Pancreas (tissue), 10 donors: ENCODE measurements around the gene TLX2. TPM values are rescaled to one million over a fixed set of nuclear protein-coding genes. Genes with fewer than 3 reads are reported as not detected.

Experiments used
- ATAC-seq, 4 donors: fragments of 200-7000 bp; cut with Tn5 transposase; one replicate each; pipeline versions ENCODE4 v1.8.0 to v1.9.1; 2020; ENCODE audit warnings: mild to moderate bottlenecking in 4 of 4, moderate library complexity in 4 of 4
- DNase-seq, 6 donors: peaks; one replicate each; pipeline ENCODE4 v3.0.0-alpha.2; 2020
- FAIRE-seq: peaks from 2 replicates; lab custom pipeline; 2012; peaks lifted over from hg19 to GRCh38; lab: Jason Lieb, UNC
- H3K27ac ChIP-seq, 4 donors: fragments of 200-600 bp; sonication (generic); 1 replicate in 3 of 4; 2 replicates in 1 of 4; pipeline versions ENCODE4 v1.5.0 to v1.8.0; 2020
- H3K27me3 ChIP-seq, 4 donors: fragments of 200-600 bp; one replicate each; pipeline ENCODE4 v1.8.0; 2021
- H3K36me3 ChIP-seq, 3 donors: fragments of 200-600 bp; sonication (generic) in 1 of 3; one replicate each; pipeline versions ENCODE4 v1.5.0 to v1.8.0; 2020 to 2021
- H3K4me1 ChIP-seq, 3 donors: fragments of 200-600 bp; one replicate each; pipeline ENCODE4 v1.8.0; 2021
- H3K4me3 ChIP-seq, 4 donors: fragments of 200-600 bp; sonication (generic) in 2 of 4; one replicate each; pipeline versions ENCODE4 v1.5.0 to v1.8.0; 2020 to 2021
- H3K9me3 ChIP-seq, 4 donors: fragments of 200-600 bp; one replicate each; pipeline ENCODE4 v1.8.0; 2021
- CTCF ChIP-seq, 4 donors: fragments of 200-600 bp; sonication (generic) in 3 of 4; IDR thresholded peaks; one replicate each; pipeline versions ENCODE4 v1.5.0 to v1.8.0; 2021; ENCODE audit warnings: antibody characterized with exemption in 4 of 4
- WGBS, 2 donors: extraction: QIAGEN DNeasy Blood & Tissue Kit; methylation state at CpG; one replicate each; pipeline ENCODE4 v1.1.7; 2013; 5-methylcytosine and 5-hydroxymethylcytosine counted together
- intact Hi-C, 3 donors: fragments of 100-400 bp; cut with DNase I; formaldehyde crosslinking; loops; one replicate each; pipeline versions ENCODE4 v1.11.1 to v1.14.2; 2022
- polyA plus RNA-seq, 2 donors: library from polyadenylated mRNA; stranded (reverse); fragments of 200-250 nt; gene quantifications; one replicate each; pipeline ENCODE4 v1.2.3, GENCODE V29; 2013
- total RNA-seq, 6 donors: library from RNA; stranded (reverse); fragmentation: NEBNext Ultra II Directional in 4 of 6; extraction: Animal tissue kit (Norgen Biotek cat#: 25700) in 4 of 6; gene quantifications; one replicate each; pipeline versions ENCODE4 v1.2.1 to v1.2.4, GENCODE V29; 2021 to 2023
- donor health status: healthy with polysubstance abuse.
- donor health status: DM: no; HTN: no; CAD: no; lungs with moderate emphysema.
- donor health status: DM: no; HTN: no; CAD: no.
- donor health status: control.
- donor health status: control.
- donor health status: Bipolar disorder and iron deficiency.
- donor health status: DM: yes; HTN: yes; CAD: no.
- donor health status: DM: no; HTN: no; CAD: no.
- donor health status: DM: no; HTN: no; CAD: no.
- donor health status: DM: yes; HTN: yes; CAD: no.

The TLX2 gene
- total and polyA plus RNA-seq, 8 donors = 0.12 TPM; not detected in 7

- no peaks in the 10 kb centered on the region for H3K9me3 ChIP-seq
- TF ChIP-seq CTCF (IDR thresholded peaks at IDR 0.05) = no peak
- DNase-seq (peak in 2 of 6 donors; percentile 63 to 66), ATAC-seq (no peak), FAIRE-seq (no peak)
- peaks cover 0 to 6% (median 0%) of the 10 kb centered on the region in 4 donors for H3K27me3 ChIP-seq
- peak within 1 kb of the TSS in 3 of 4 donors; percentile 7 to 41 (median 23) for H3K4me3 ChIP-seq
- no peak within 1 kb of the TSS for H3K27ac ChIP-seq
- 12 to 13% methylated on average over 58 to 65 of the region's 65 CpGs for WGBS, 2 donors
- peaks cover 0 to 15% (median 6%) of the 10 kb centered on the region in 3 donors for H3K4me1 ChIP-seq
- intact Hi-C loops = no loop called here
- no peaks in the 10 kb centered on the region for H3K36me3 ChIP-seq
These were observed 14.8 kb upstream of the TLX2 start, which contains the start of gene LBX2 for GRCh38 chr2:74499267-74499939. LBX2 (minus strand) TSS chr2:74499603; CDS start chr2:74499537, 66 bp downstream.

- ATAC-seq (no peak), DNase-seq (no peak), FAIRE-seq (no peak)
- 70% methylated on average over 15 of the region's 15 CpGs for WGBS, 2 donors
- Histone ChIP-seq H3K4me1 (peaks cover 0 to 15% (median 6%) of the 10 kb centered on the region in 3 donors), H3K36me3 (no peaks in the 10 kb centered on the region), H3K4me3 (no peak overlapping the region), H3K27me3 (peaks cover 0 to 6% (median 0%) of the 10 kb centered on the region in 4 donors), H3K9me3 (no peaks in the 10 kb centered on the region), H3K27ac (no peak overlapping the region)
- no peak for TF ChIP-seq CTCF (IDR thresholded peaks at IDR 0.05)
- intact Hi-C loops = no loop called here
These were observed 14.2 kb upstream of the TLX2 start for GRCh38 chr2:74499940-74500577.

- TF ChIP-seq CTCF (IDR thresholded peaks at IDR 0.05) = no peak
- ATAC-seq (no peak), FAIRE-seq (no peak), DNase-seq (no peak)
- H3K4me1 ChIP-seq = peaks cover 0 to 20% (median 7%) of the 10 kb centered on the region in 3 donors
- no peak overlapping the region for H3K4me3 ChIP-seq
- intact Hi-C loops = no loop called here
- no peak overlapping the region for H3K27ac ChIP-seq
- H3K9me3 ChIP-seq = no peaks in the 10 kb centered on the region
- H3K36me3 ChIP-seq = no peaks in the 10 kb centered on the region
- H3K27me3 ChIP-seq = peaks cover 0 to 6% (median 0%) of the 10 kb centered on the region in 4 donors
These were observed 13.7 kb upstream of the TLX2 start for GRCh38 chr2:74500578-74500946.

- H3K4me3 ChIP-seq = peak overlapping the region in 1 of 4 donors; percentile 75
- H3K36me3 ChIP-seq = no peaks in the 10 kb centered on the region
- H3K27me3 ChIP-seq = peaks cover 0 to 6% (median 0%) of the 10 kb centered on the region in 4 donors
- 81 to 88% methylated on average over 18 of the region's 18 CpGs for WGBS, 2 donors
- TF ChIP-seq CTCF (IDR thresholded peaks at IDR 0.05) = no peak
- no peak overlapping the region for H3K27ac ChIP-seq
- intact Hi-C loops = no loop called here
- peaks cover 8 to 29% (median 12%) of the 10 kb centered on the region in 3 donors for H3K4me1 ChIP-seq
- no peak for ATAC-seq
- FAIRE-seq = no peak
- H3K9me3 ChIP-seq = no peaks in the 10 kb centered on the region
- DNase-seq = no peak
These were observed 12.7 kb upstream of the TLX2 start for GRCh38 chr2:74501335-74502071.
